Astrocyte (in vitro differentiated cells and primary cell): Measurements from ENCODE around the gene RNPC3.

Experiments
- EZH2 ChIP-seq: IDR thresholded peaks from 2 replicates; pipeline ENCODE4 v1.6.1; 2012; ENCODE audit warnings: mild to moderate bottlenecking, low read length, inconsistent platforms; ENCODE audit not compliant: insufficient read depth
- TF ChIP-seq, protein P1 (sequence below): IDR thresholded peaks from 2 replicates; pipeline ENCODE4 v1.5.1; 2011; ENCODE audit warnings: low read depth, mild to moderate bottlenecking, inconsistent platforms, low read length, moderate library complexity; ENCODE audit not compliant: insufficient read depth

DNA sequence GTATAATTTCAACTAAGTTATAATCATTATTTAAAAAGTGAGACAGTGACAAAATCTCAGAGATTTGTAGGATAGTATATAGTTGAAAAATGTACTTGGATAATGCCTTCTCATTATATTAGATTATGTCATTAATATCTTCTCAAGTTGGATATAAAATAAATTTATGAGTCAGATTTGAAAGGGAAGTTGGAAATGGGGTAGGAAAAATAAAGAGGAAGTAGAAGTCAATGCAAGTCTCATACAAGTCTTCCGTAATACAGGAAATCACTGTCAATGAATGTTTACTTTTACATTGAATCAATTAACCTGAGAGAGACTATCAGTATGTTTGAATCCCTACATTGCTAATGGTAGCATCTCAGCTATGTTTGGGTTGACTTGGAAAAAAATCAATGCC is 16.2 kb upstream of the RNPC3 start:
- TF ChIP-seq, protein P1, sequence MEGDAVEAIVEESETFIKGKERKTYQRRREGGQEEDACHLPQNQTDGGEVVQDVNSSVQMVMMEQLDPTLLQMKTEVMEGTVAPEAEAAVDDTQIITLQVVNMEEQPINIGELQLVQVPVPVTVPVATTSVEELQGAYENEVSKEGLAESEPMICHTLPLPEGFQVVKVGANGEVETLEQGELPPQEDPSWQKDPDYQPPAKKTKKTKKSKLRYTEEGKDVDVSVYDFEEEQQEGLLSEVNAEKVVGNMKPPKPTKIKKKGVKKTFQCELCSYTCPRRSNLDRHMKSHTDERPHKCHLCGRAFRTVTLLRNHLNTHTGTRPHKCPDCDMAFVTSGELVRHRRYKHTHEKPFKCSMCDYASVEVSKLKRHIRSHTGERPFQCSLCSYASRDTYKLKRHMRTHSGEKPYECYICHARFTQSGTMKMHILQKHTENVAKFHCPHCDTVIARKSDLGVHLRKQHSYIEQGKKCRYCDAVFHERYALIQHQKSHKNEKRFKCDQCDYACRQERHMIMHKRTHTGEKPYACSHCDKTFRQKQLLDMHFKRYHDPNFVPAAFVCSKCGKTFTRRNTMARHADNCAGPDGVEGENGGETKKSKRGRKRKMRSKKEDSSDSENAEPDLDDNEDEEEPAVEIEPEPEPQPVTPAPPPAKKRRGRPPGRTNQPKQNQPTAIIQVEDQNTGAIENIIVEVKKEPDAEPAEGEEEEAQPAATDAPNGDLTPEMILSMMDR, result no peak
- TF ChIP-seq EZH2, result no peak
